ENCODE measurements around the gene ZNF211. TPM values are rescaled to one million over a fixed set of nuclear protein-coding genes. Genes with fewer than 3 reads are reported as not detected.

Gene ZNF211
- total and polyA plus RNA-seq, 2 experiments from 2014 or later, result 11.9 to 17.2 TPM

GRCh38 chr19:57643734-57644133 is 10.8 kb downstream of the ZNF211 start:
- H3K9me3 ChIP-seq (ENCODE audit: low read depth), result peaks cover 21% of the 10 kb centered on the region
- TF ChIP-seq EZH2 (IDR thresholded peaks at IDR 0.05; ENCODE audit: borderline replicate concordance) (no peak), CTCF (IDR thresholded peaks at IDR 0.05; ENCODE audit: poor library complexity) (no peak), EZH2phosphoT487 (IDR thresholded peaks at IDR 0.05; ENCODE audit: low read depth, severe bottlenecking, unreplicated experiment) (no peak)
- H3K4me1 ChIP-seq (ENCODE audit: insufficient read depth), result no peaks in the 10 kb centered on the region

GRCh38 chr19:57648331-57649003 is 15.5 kb downstream of the ZNF211 start:
- 79% methylated on average over 6 of the region's 6 CpGs for WGBS (ENCODE audit: low lambda C conversion rate, missing lambda C conversion rate)
- no peaks in the 10 kb centered on the region for H3K4me1 ChIP-seq (ENCODE audit: insufficient read depth)
- no peaks in the 10 kb centered on the region for H3K9me3 ChIP-seq (ENCODE audit: low read depth)
- H3K79me2 ChIP-seq, result no peaks in the 10 kb centered on the region
- DNase-seq (ENCODE audit: low spot score), result no peak
- no peak overlapping the region for H3K4me2 ChIP-seq
- H3K27ac ChIP-seq, result no peak overlapping the region
- no peaks in the 10 kb centered on the region for H3K27me3 ChIP-seq
- H2AFZ ChIP-seq, result no peak overlapping the region
- no peaks in the 10 kb centered on the region for H3K36me3 ChIP-seq (replicated peaks; ENCODE audit: insufficient read depth, low read depth)
- no peak overlapping the region for H3K4me3 ChIP-seq
- H4K20me1 ChIP-seq (ENCODE audit: insufficient read depth, poor library complexity, severe bottlenecking), result no peaks in the 10 kb centered on the region
- H3K9me2 ChIP-seq (replicated peaks; ENCODE audit: insufficient read depth), result no peaks in the 10 kb centered on the region
- TF ChIP-seq EZH2phosphoT487 (IDR thresholded peaks at IDR 0.05; ENCODE audit: low read depth, severe bottlenecking, unreplicated experiment) (no peak), CTCF (IDR thresholded peaks at IDR 0.05; ENCODE audit: poor library complexity) (no peak), EZH2 (IDR thresholded peaks at IDR 0.05; ENCODE audit: borderline replicate concordance) (no peak)

More at GRCh38 chr19:57643734-57644133, 10.8 kb downstream of the ZNF211 start:
- Histone ChIP-seq H3K4me3 (no peak overlapping the region), H3K9me2 (replicated peaks; ENCODE audit: insufficient read depth) (no peaks in the 10 kb centered on the region), H3K4me2 (no peak overlapping the region), H4K20me1 (ENCODE audit: insufficient read depth, poor library complexity, severe bottlenecking) (no peaks in the 10 kb centered on the region), H3K79me2 (peaks cover 2% of the 10 kb centered on the region), H3K36me3 (replicated peaks; ENCODE audit: insufficient read depth, low read depth) (peaks cover 11% of the 10 kb centered on the region), H3K27ac (no peak overlapping the region), H2AFZ (no peak overlapping the region), H3K27me3 (no peaks in the 10 kb centered on the region)
- no peak for DNase-seq (ENCODE audit: low spot score)

- Histone ChIP-seq H3K36me3 (replicated peaks; ENCODE audit: insufficient read depth, low read depth) (no peaks in the 10 kb centered on the region), H3K4me3 (no peak overlapping the region), H3K4me1 (ENCODE audit: insufficient read depth) (peaks cover 4% of the 10 kb centered on the region), H3K9me3 (ENCODE audit: low read depth) (no peaks in the 10 kb centered on the region), H3K79me2 (no peaks in the 10 kb centered on the region), H4K20me1 (ENCODE audit: insufficient read depth, poor library complexity, severe bottlenecking) (no peaks in the 10 kb centered on the region), H3K27me3 (no peaks in the 10 kb centered on the region), H3K9me2 (replicated peaks; ENCODE audit: insufficient read depth) (no peaks in the 10 kb centered on the region), H3K4me2 (peak overlapping the region; percentile 55), H3K27ac (peak overlapping the region; percentile 65), H2AFZ (peak overlapping the region; percentile 56)
- no peak for DNase-seq (ENCODE audit: low spot score)
- 68% methylated on average over 6 of the region's 6 CpGs for WGBS (ENCODE audit: low lambda C conversion rate, missing lambda C conversion rate)
- TF ChIP-seq EZH2phosphoT487 (IDR thresholded peaks at IDR 0.05; ENCODE audit: low read depth, severe bottlenecking, unreplicated experiment) (no peak), CTCF (IDR thresholded peaks at IDR 0.05; ENCODE audit: poor library complexity) (peak; percentile 5), EZH2 (IDR thresholded peaks at IDR 0.05; ENCODE audit: borderline replicate concordance) (no peak)
Observed at GRCh38 chr19:57651654-57651996, 18.7 kb downstream of the ZNF211 start.
